ENCODE measurements around the gene ARHGAP12.

ARHGAP12 gene

DNA sequence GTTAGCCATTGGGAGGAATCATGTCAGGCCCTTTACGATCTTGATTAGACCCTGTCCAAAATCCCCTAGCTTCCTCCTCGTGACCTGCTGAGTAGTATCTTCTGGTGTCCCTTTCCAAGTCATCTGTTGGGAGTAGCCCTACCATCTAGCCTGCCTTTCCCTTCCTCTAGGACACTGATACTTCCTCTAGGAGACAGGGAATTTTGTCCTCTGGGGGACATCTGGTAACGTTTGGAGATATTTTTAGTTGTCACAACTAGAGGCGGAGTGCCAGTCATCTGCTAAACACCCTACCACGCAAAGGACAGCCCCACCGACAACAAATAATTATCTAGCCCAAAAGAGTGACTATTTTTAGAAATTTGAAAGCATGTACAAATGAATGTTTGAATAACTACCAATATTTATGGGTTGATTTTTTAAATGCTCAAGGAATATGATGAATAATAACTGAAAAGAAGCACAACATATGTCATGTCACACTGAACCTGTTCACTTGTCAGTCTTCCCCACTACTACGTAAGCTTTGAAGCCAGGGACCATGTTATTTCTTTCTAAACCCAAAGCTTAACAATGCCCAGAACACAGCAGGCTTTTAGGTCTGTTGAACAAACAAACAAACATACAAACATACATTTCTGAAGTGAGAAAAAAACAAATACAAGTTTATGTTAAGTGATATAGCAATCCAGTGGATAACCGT lies 105.9 kb downstream of the ARHGAP12 start:
- H2AFZ ChIP-seq (ENCODE audit: low read depth, low read length, severe bottlenecking) = no peak overlapping the region
- H4K20me1 ChIP-seq (ENCODE audit: low read depth, low read length) = no peaks in the 10 kb centered on the region; the same call in 1 of the 2 replicates
- H3K4me3 ChIP-seq (ENCODE audit: insufficient read depth, low read length, poor library complexity, severe bottlenecking) = no peak overlapping the region
- TF ChIP-seq EZH2phosphoT487 (conservative IDR thresholded peaks at IDR 0.05; ENCODE audit: low read length) = no peak
- TF ChIP-seq, protein P1, sequence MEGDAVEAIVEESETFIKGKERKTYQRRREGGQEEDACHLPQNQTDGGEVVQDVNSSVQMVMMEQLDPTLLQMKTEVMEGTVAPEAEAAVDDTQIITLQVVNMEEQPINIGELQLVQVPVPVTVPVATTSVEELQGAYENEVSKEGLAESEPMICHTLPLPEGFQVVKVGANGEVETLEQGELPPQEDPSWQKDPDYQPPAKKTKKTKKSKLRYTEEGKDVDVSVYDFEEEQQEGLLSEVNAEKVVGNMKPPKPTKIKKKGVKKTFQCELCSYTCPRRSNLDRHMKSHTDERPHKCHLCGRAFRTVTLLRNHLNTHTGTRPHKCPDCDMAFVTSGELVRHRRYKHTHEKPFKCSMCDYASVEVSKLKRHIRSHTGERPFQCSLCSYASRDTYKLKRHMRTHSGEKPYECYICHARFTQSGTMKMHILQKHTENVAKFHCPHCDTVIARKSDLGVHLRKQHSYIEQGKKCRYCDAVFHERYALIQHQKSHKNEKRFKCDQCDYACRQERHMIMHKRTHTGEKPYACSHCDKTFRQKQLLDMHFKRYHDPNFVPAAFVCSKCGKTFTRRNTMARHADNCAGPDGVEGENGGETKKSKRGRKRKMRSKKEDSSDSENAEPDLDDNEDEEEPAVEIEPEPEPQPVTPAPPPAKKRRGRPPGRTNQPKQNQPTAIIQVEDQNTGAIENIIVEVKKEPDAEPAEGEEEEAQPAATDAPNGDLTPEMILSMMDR (IDR thresholded peaks at IDR 0.05; ENCODE audit: insufficient read depth, low read length, poor library complexity, severe bottlenecking) = no peak
- no peaks in the 10 kb centered on the region for H3K36me3 ChIP-seq (ENCODE audit: low read length)
- no peaks in the 10 kb centered on the region for H3K9me2 ChIP-seq (replicated peaks; ENCODE audit: insufficient read depth, low read length)
- no peaks in the 10 kb centered on the region for H3K27me3 ChIP-seq (ENCODE audit: low read length)
- H3K4me2 ChIP-seq (ENCODE audit: low read depth, low read length, poor library complexity, severe bottlenecking) = no peak overlapping the region
- H3F3A ChIP-seq (ENCODE audit: insufficient read depth) = no peaks in the 10 kb centered on the region
- no peaks in the 10 kb centered on the region for H3K79me2 ChIP-seq (ENCODE audit: insufficient read depth, low read length)
- H3K27ac ChIP-seq (ENCODE audit: low read depth, low read length) = no peak overlapping the region
- no peak overlapping the region for H3K9ac ChIP-seq (ENCODE audit: low read length)
- H3K9me3 ChIP-seq (ENCODE audit: insufficient read depth, low read length) = no peaks in the 10 kb centered on the region

DNA sequence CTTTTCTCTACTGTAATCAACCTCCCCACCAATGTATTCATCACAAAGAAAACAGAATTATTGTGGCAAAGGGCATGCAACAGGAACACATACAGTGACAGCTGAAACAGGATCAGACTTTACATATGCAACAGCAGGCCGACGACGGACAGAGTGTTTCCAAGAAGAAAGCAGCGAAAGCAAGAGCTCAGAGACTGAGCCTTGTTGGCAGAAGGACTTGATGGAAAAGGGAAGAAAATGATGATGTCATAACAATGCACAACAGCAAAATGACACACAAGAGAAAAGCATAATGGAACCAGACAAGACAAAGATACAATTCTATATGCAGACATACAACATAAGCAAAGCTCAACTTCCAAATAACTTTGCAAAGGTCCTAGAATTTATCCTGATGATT lies 106.5 kb downstream of the ARHGAP12 start:
- H3K9me3 ChIP-seq (ENCODE audit: insufficient read depth, low read length) = no peaks in the 10 kb centered on the region
- H3K79me2 ChIP-seq (ENCODE audit: insufficient read depth, low read length) = no peaks in the 10 kb centered on the region
- H3K4me2 ChIP-seq (ENCODE audit: low read depth, low read length, poor library complexity, severe bottlenecking) = no peak overlapping the region
- no peaks in the 10 kb centered on the region for H3K36me3 ChIP-seq (ENCODE audit: low read length)
- no peak overlapping the region for H3K27ac ChIP-seq (ENCODE audit: low read depth, low read length)
- H3K9me2 ChIP-seq (replicated peaks; ENCODE audit: insufficient read depth, low read length) = no peaks in the 10 kb centered on the region
- H2AFZ ChIP-seq (ENCODE audit: low read depth, low read length, severe bottlenecking) = no peak overlapping the region
- H3K4me3 ChIP-seq (ENCODE audit: insufficient read depth, low read length, poor library complexity, severe bottlenecking) = no peak overlapping the region
- no peak for TF ChIP-seq EZH2phosphoT487 (conservative IDR thresholded peaks at IDR 0.05; ENCODE audit: low read length)
- TF ChIP-seq, protein P1 (IDR thresholded peaks at IDR 0.05; ENCODE audit: insufficient read depth, low read length, poor library complexity, severe bottlenecking) = no peak
- H3K27me3 ChIP-seq (ENCODE audit: low read length) = no peaks in the 10 kb centered on the region
- H3F3A ChIP-seq (ENCODE audit: insufficient read depth) = no peaks in the 10 kb centered on the region
- no peak overlapping the region for H3K9ac ChIP-seq (ENCODE audit: low read length)
- H4K20me1 ChIP-seq (ENCODE audit: low read depth, low read length) = no peaks in the 10 kb centered on the region; the same call in 1 of the 2 replicates

DNA sequence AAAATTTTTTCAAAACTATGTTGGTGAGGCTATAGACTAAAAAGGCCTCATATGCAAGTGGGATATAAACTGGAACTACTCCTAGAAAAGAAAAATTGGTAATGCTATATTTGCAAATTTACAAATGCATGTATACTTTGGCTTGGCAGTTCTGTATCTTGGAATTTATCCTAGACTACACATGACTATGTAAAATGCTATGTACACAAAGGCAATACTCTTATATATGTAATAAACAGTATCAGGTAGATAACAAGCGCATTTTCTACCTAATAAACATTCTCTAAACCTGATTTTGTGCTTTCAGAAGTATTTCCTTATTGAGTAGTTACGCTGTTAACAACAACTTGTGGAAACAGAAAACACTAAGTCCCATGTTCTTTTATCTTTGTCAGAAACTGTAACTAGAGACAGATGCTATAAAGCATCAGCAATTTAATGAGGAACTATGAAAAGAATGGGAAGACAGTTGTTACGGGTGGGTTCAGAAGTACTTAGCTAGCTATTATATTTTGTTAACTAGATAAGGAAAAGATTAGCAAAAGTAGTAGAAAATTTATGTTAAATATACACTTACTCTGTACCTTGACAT lies 107.8 kb downstream of the ARHGAP12 start:
- no peaks in the 10 kb centered on the region for H3K27me3 ChIP-seq (ENCODE audit: low read length)
- TF ChIP-seq EZH2phosphoT487 (conservative IDR thresholded peaks at IDR 0.05; ENCODE audit: low read length) = no peak
- TF ChIP-seq, protein P1 (IDR thresholded peaks at IDR 0.05; ENCODE audit: insufficient read depth, low read length, poor library complexity, severe bottlenecking) = no peak
- no peaks in the 10 kb centered on the region for H3F3A ChIP-seq (ENCODE audit: insufficient read depth)
- no peak overlapping the region for H3K4me2 ChIP-seq (ENCODE audit: low read depth, low read length, poor library complexity, severe bottlenecking)
- no peaks in the 10 kb centered on the region for H3K79me2 ChIP-seq (ENCODE audit: insufficient read depth, low read length)
- no peaks in the 10 kb centered on the region for H3K9me3 ChIP-seq (ENCODE audit: insufficient read depth, low read length)
- no peaks in the 10 kb centered on the region; the same call in 1 of the 2 replicates for H4K20me1 ChIP-seq (ENCODE audit: low read depth, low read length)
- H3K36me3 ChIP-seq (ENCODE audit: low read length) = no peaks in the 10 kb centered on the region
- no peaks in the 10 kb centered on the region for H3K9me2 ChIP-seq (replicated peaks; ENCODE audit: insufficient read depth, low read length)
- H2AFZ ChIP-seq (ENCODE audit: low read depth, low read length, severe bottlenecking) = no peak overlapping the region
- no peak overlapping the region for H3K4me3 ChIP-seq (ENCODE audit: insufficient read depth, low read length, poor library complexity, severe bottlenecking)
- no peak overlapping the region for H3K9ac ChIP-seq (ENCODE audit: low read length)
- H3K27ac ChIP-seq (ENCODE audit: low read depth, low read length) = no peak overlapping the region

Measured in SU-DHL-6 (cell line).